Fibroblast of lung (primary cell): Measurements from ENCODE around the gene BMP7. TPM values are rescaled to one million over a fixed set of nuclear protein-coding genes. Genes with fewer than 3 reads are reported as not detected.
"Not testable (repeated sequence)": the region's sequence is repeated elsewhere in the genome, so short reads cannot be mapped to it uniquely, and the experiment has no call there.

Experiments
- DNase-seq, 2 donors: peaks; one replicate each; pipeline versions ENCODE4 v3.0.0 to v3.0.0-alpha.2; 2010; ENCODE audit warnings: low read depth in 2 of 2
- H2AFZ ChIP-seq: 2 replicates; pipeline ENCODE4 v1.5.1; 2012; ENCODE audit warnings: low read length, control low read depth, inconsistent platforms
- H3K27ac ChIP-seq: 2 replicates; pipeline ENCODE4 v1.5.1; 2011; ENCODE audit warnings: low read length, control low read depth; ENCODE audit not compliant: insufficient read depth
- H3K27me3 ChIP-seq: 2 replicates; pipeline ENCODE4 v1.5.1; 2011; ENCODE audit warnings: mild to moderate bottlenecking, low read length; ENCODE audit not compliant: control insufficient read depth, insufficient read depth
- H3K36me3 ChIP-seq: 2 replicates; pipeline ENCODE4 v1.5.1; 2011; ENCODE audit warnings: low read length; ENCODE audit not compliant: control insufficient read depth, insufficient read depth
- H3K4me1 ChIP-seq: 2 replicates; pipeline ENCODE4 v1.5.1; 2011; ENCODE audit warnings: low read length; ENCODE audit not compliant: control insufficient read depth, insufficient read depth; ENCODE audit errors: extremely low read depth
- H3K4me2 ChIP-seq: 2 replicates; pipeline ENCODE4 v1.5.1; 2011; ENCODE audit warnings: low read length, control low read depth; ENCODE audit not compliant: insufficient read depth; ENCODE audit errors: extremely low read depth
- H3K4me3 ChIP-seq, 4 experiments: fragments of 200-600 bp in 1 of 4; sonication (generic) in 1 of 4; replicated peaks in 1 of 4; 2 replicates each; pipeline ENCODE4 v1.5.1; 2011 to 2016; ENCODE audit warnings: low read length in 4 of 4, low read depth in 3 of 4, mild to moderate bottlenecking in 3 of 4, control low read depth in 2 of 4, inconsistent platforms in 1 of 4, mixed read lengths in 1 of 4; ENCODE audit not compliant: insufficient read depth in 1 of 4; ENCODE audit errors: control extremely low read depth in 1 of 4
- H3K79me2 ChIP-seq: 2 replicates; pipeline ENCODE4 v1.5.1; 2012; ENCODE audit warnings: mild to moderate bottlenecking, low read length, inconsistent platforms; ENCODE audit not compliant: control insufficient read depth, insufficient read depth
- H3K9ac ChIP-seq: 2 replicates; pipeline ENCODE4 v1.5.1; 2011; ENCODE audit warnings: mild to moderate bottlenecking, low read length, control low read depth; ENCODE audit not compliant: insufficient read depth
- H3K9me3 ChIP-seq: 2 replicates; pipeline ENCODE4 v1.5.1; 2012; ENCODE audit warnings: low read depth, low read length; ENCODE audit not compliant: control insufficient read depth, insufficient read depth
- H4K20me1 ChIP-seq: 2 replicates; pipeline ENCODE4 v1.5.1; 2011; ENCODE audit warnings: low read length; ENCODE audit not compliant: control insufficient read depth, insufficient read depth; ENCODE audit errors: extremely low read depth
- CTCF ChIP-seq, 2 donors: IDR thresholded peaks in 1 of 2; conservative IDR thresholded peaks in 1 of 2; 1 replicate in 1 of 2; 2 replicates in 1 of 2; pipeline ENCODE4 v1.5.1; 2011 to 2012; ENCODE audit warnings: low read length in 2 of 2, control low read depth in 1 of 2, inconsistent platforms in 1 of 2, low read depth in 1 of 2, mild to moderate bottlenecking in 1 of 2
- EZH2 ChIP-seq: IDR thresholded peaks from 2 replicates; pipeline ENCODE4 v1.5.1; 2012; ENCODE audit warnings: low read length, control low read depth, mild to moderate bottlenecking; ENCODE audit errors: missing control alignments
- polyA plus RNA-seq, 2 donors: library from polyadenylated mRNA; depleted of rRNA in 1 of 2; stranded (reverse) in 1 of 2; unstranded in 1 of 2; fragments of >200 nt; gene quantifications; 2 replicates each; pipeline ENCODE4 v1.2.1, GENCODE V29; 2011 to 2012; ENCODE audit warnings: missing spikeins in 1 of 2
- total RNA-seq: library from RNA; depleted of rRNA; stranded (reverse); fragments of >200 nt; gene quantifications from 2 replicates; pipeline ENCODE4 v1.2.1, GENCODE V29; 2014

The BMP7 gene
- total and polyA plus RNA-seq, 2 donors (not counting 1 experiment from before 2014, with no cell fraction given): not detected

DNA sequence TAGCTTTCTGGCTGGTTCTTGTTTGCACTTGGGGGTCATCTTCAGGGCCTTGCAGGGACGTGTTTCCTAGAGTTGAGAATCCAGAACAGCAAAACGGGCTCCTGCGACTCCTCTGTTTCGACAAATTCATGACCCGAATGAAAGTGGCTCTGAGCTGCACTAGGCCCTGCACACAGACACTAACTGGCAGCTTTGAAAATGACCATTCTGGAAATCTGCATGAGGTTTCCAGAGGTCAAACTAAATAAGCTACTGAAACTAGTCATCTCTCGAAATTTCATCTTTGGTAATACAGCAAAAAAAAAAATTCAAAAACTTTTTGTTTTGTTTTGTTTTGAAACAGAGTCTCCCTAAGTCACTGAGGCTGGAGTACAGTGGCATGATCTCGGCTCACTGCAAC lies 15.5 kb upstream of the BMP7 start:
- H4K20me1 ChIP-seq: no peaks in the 10 kb centered on the region
- H3K9me3 ChIP-seq: no peaks in the 10 kb centered on the region
- no peak for DNase-seq
- no peaks in the 10 kb centered on the region for H3K27me3 ChIP-seq
- no peak overlapping the region for H3K27ac ChIP-seq
- no peak for TF ChIP-seq EZH2
- no peak for TF ChIP-seq CTCF (conservative IDR thresholded peaks at IDR 0.05 in 1 of 2, IDR thresholded peaks at IDR 0.05 in 1 of 2; ENCODE audit: low read depth in 1 of 2, low read length in 2 of 2)
- no peak overlapping the region for H3K9ac ChIP-seq
- H3K36me3 ChIP-seq: no peaks in the 10 kb centered on the region
- H3K4me2 ChIP-seq: no peak overlapping the region
- H3K4me1 ChIP-seq: no peaks in the 10 kb centered on the region
- no peak overlapping the region for H2AFZ ChIP-seq
- no peak overlapping the region for H3K4me3 ChIP-seq
- H3K79me2 ChIP-seq: no peaks in the 10 kb centered on the region

- no peak for DNase-seq
- TF ChIP-seq EZH2 (no peak), CTCF (conservative IDR thresholded peaks at IDR 0.05 in 1 of 2, IDR thresholded peaks at IDR 0.05 in 1 of 2; ENCODE audit: low read depth in 1 of 2, low read length in 2 of 2) (no peak)
These were observed 13.8 kb upstream of the BMP7 start for GRCh38 chr20:57280221-57280620.

GRCh38 chr20:57279548-57279947 lies 13.1 kb upstream of the BMP7 start:
- H3K36me3 ChIP-seq, H3K27ac ChIP-seq, H3K4me2 ChIP-seq, H3K4me1 ChIP-seq, H3K79me2 ChIP-seq, H3K4me3 ChIP-seq, H4K20me1 ChIP-seq, H2AFZ ChIP-seq, H3K9ac ChIP-seq, H3K27me3 ChIP-seq, DNase-seq, H3K9me3 ChIP-seq: not testable (repeated sequence)

More at GRCh38 chr20:57280221-57280620, 13.8 kb upstream of the BMP7 start:
- H3K27ac ChIP-seq: no peak overlapping the region
- no peaks in the 10 kb centered on the region for H4K20me1 ChIP-seq
- no peak overlapping the region for H3K4me2 ChIP-seq
- H3K36me3 ChIP-seq: no peaks in the 10 kb centered on the region
- H3K79me2 ChIP-seq: no peaks in the 10 kb centered on the region
- no peaks in the 10 kb centered on the region for H3K27me3 ChIP-seq
- no peak overlapping the region for H3K9ac ChIP-seq
- no peaks in the 10 kb centered on the region for H3K9me3 ChIP-seq
- H2AFZ ChIP-seq: no peak overlapping the region
- H3K4me3 ChIP-seq: no peak overlapping the region
- H3K4me1 ChIP-seq: no peaks in the 10 kb centered on the region
